MM.1S (cell line): ENCODE data around the gene TPM2.

Experiments
- EZH2phosphoT487 ChIP-seq: fragments of 300-600 bp; sonication (generic); IDR thresholded peaks from 2 replicates; pipeline ENCODE4 v1.6.1; 2018; ENCODE audit warnings: antibody characterized with exemption, low read length
- TF ChIP-seq, protein P1 (sequence below): fragments of 300-600 bp; sonication (generic); IDR thresholded peaks from 2 replicates; pipeline ENCODE4 v1.5.1; 2016; ENCODE audit warnings: antibody characterized with exemption, low read length, mixed read lengths

DNA sequence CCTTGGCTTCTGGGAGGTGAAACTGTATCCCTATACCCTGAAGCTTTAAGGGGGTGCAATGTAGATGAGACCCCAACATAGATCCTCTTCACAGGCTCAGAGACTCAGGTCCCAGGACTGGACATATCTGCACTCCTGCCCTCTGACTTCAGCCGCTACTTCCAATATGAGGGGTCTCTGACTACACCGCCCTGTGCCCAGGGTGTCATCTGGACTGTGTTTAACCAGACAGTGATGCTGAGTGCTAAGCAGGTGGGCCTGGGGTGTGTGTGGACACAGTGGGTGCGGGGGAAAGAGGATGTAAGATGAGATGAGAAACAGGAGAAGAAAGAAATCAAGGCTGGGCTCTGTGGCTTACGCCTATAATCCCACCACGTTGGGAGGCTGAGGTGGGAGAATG, 10.6 kb downstream of the TPM2 start:
- no peak for TF ChIP-seq EZH2phosphoT487
- TF ChIP-seq, protein P1, sequence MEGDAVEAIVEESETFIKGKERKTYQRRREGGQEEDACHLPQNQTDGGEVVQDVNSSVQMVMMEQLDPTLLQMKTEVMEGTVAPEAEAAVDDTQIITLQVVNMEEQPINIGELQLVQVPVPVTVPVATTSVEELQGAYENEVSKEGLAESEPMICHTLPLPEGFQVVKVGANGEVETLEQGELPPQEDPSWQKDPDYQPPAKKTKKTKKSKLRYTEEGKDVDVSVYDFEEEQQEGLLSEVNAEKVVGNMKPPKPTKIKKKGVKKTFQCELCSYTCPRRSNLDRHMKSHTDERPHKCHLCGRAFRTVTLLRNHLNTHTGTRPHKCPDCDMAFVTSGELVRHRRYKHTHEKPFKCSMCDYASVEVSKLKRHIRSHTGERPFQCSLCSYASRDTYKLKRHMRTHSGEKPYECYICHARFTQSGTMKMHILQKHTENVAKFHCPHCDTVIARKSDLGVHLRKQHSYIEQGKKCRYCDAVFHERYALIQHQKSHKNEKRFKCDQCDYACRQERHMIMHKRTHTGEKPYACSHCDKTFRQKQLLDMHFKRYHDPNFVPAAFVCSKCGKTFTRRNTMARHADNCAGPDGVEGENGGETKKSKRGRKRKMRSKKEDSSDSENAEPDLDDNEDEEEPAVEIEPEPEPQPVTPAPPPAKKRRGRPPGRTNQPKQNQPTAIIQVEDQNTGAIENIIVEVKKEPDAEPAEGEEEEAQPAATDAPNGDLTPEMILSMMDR, result no peak
